ENCODE measurements around the gene GRIN3B. TPM values are rescaled to one million over a fixed set of nuclear protein-coding genes. Genes with fewer than 3 reads are reported as not detected.

The GRIN3B gene
- total and polyA plus RNA-seq, 9 of the 15 experiments (the other 6 are each of a cell fraction or from before 2014, with no cell fraction given), result 0.06 to 0.95 (median 0.19) TPM; not detected in 6

GRCh38 chr19:954672-955494 is 45.3 kb upstream of the GRIN3B start (continued):
- TF ChIP-seq ETS2 (tag; IDR thresholded peaks at IDR 0.05; ENCODE audit: borderline replicate concordance, poor library complexity, severe bottlenecking), result no peak
- TF ChIP-seq PCBP1 (IDR thresholded peaks at IDR 0.05; ENCODE audit: low read depth, low read length, poor library complexity, severe bottlenecking), result peak; percentile 98
- peak; percentile 52; the same call in 1 of the 2 replicates for TF ChIP-seq MYNN (IDR thresholded peaks at IDR 0.05)
- TF ChIP-seq MYNN (CRISPR knock-in tag; IDR thresholded peaks at IDR 0.05), result no peak
- TF ChIP-seq ZNF57 (CRISPR knock-in tag; IDR thresholded peaks at IDR 0.05), result no peak
- no peak for TF ChIP-seq SAFB (IDR thresholded peaks at IDR 0.05; ENCODE audit: borderline replicate concordance, low read depth, low read length)
- no peak for TF ChIP-seq ZNF133 (CRISPR knock-in tag; IDR thresholded peaks at IDR 0.05)
- no peak; the same call in 1 of the 2 replicates for TF ChIP-seq MBD2 (IDR thresholded peaks at IDR 0.05; ENCODE audit: borderline replicate concordance, low read depth)
- TF ChIP-seq POLR3G (IDR thresholded peaks at IDR 0.05; ENCODE audit: extremely low read depth, insufficient read length, insufficient replicate concordance), result no peak
- no peak for TF ChIP-seq NFXL1 (CRISPR knock-in tag; IDR thresholded peaks at IDR 0.05)
- no peak for TF ChIP-seq GTF2F1 (IDR thresholded peaks at IDR 0.05; ENCODE audit: low read depth, low read length)
- TF ChIP-seq PHF21A (IDR thresholded peaks at IDR 0.05; ENCODE audit: borderline replicate concordance, low read depth), result peak; percentile 98
- 0 out of 2 replicates have a peak, but pooled peaks have one; percentile 50 for TF ChIP-seq ZNF449 (CRISPR knock-in tag; IDR thresholded peaks at IDR 0.05)
- TF ChIP-seq MAFK (IDR thresholded peaks at IDR 0.05; ENCODE audit: low read length), result no peak
- TF ChIP-seq AFF1 (IDR thresholded peaks at IDR 0.05; ENCODE audit: low read depth in 1 of 2, partially characterized antibody in 2 of 2), result peak in 1 of 2 experiments; percentile 11

All from K562 (cell line).